ENCODE measurements around the gene FUZ.

GRCh38 chr19:49773663-49774350 is 39.3 kb downstream of the FUZ start:
- TF ChIP-seq EZH2 (IDR thresholded peaks at IDR 0.05) (no peak), POLR2AphosphoS5 (IDR thresholded peaks at IDR 0.05; ENCODE audit: low read depth, low read length) (no peak), ELF1 (IDR thresholded peaks at IDR 0.05; ENCODE audit: borderline replicate concordance, low read depth) (no peak), EGR1 (IDR thresholded peaks at IDR 0.05; ENCODE audit: low read depth) (no peak), SIN3A (IDR thresholded peaks at IDR 0.05; ENCODE audit: low read depth) (no peak), CEBPB (IDR thresholded peaks at IDR 0.05; ENCODE audit: low read depth) (no peak), POLR2A (IDR thresholded peaks at IDR 0.05; ENCODE audit: borderline replicate concordance, extremely low read depth, insufficient read depth, insufficient read length) (no peak), EZH2phosphoT487 (IDR thresholded peaks at IDR 0.05; ENCODE audit: borderline replicate concordance) (no peak)
- TF ChIP-seq, protein P1, sequence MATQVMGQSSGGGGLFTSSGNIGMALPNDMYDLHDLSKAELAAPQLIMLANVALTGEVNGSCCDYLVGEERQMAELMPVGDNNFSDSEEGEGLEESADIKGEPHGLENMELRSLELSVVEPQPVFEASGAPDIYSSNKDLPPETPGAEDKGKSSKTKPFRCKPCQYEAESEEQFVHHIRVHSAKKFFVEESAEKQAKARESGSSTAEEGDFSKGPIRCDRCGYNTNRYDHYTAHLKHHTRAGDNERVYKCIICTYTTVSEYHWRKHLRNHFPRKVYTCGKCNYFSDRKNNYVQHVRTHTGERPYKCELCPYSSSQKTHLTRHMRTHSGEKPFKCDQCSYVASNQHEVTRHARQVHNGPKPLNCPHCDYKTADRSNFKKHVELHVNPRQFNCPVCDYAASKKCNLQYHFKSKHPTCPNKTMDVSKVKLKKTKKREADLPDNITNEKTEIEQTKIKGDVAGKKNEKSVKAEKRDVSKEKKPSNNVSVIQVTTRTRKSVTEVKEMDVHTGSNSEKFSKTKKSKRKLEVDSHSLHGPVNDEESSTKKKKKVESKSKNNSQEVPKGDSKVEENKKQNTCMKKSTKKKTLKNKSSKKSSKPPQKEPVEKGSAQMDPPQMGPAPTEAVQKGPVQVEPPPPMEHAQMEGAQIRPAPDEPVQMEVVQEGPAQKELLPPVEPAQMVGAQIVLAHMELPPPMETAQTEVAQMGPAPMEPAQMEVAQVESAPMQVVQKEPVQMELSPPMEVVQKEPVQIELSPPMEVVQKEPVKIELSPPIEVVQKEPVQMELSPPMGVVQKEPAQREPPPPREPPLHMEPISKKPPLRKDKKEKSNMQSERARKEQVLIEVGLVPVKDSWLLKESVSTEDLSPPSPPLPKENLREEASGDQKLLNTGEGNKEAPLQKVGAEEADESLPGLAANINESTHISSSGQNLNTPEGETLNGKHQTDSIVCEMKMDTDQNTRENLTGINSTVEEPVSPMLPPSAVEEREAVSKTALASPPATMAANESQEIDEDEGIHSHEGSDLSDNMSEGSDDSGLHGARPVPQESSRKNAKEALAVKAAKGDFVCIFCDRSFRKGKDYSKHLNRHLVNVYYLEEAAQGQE (IDR thresholded peaks at IDR 0.05; ENCODE audit: low read depth): no peak
- TF ChIP-seq, protein P2, sequence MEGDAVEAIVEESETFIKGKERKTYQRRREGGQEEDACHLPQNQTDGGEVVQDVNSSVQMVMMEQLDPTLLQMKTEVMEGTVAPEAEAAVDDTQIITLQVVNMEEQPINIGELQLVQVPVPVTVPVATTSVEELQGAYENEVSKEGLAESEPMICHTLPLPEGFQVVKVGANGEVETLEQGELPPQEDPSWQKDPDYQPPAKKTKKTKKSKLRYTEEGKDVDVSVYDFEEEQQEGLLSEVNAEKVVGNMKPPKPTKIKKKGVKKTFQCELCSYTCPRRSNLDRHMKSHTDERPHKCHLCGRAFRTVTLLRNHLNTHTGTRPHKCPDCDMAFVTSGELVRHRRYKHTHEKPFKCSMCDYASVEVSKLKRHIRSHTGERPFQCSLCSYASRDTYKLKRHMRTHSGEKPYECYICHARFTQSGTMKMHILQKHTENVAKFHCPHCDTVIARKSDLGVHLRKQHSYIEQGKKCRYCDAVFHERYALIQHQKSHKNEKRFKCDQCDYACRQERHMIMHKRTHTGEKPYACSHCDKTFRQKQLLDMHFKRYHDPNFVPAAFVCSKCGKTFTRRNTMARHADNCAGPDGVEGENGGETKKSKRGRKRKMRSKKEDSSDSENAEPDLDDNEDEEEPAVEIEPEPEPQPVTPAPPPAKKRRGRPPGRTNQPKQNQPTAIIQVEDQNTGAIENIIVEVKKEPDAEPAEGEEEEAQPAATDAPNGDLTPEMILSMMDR (IDR thresholded peaks at IDR 0.05 in 2 of 3, conservative IDR thresholded peaks at IDR 0.05 in 1 of 3; ENCODE audit: borderline replicate concordance in 1 of 3, insufficient read depth in 1 of 3, low read depth in 2 of 3, low read length in 2 of 3): no peak
- TF ChIP-seq, protein P3, sequence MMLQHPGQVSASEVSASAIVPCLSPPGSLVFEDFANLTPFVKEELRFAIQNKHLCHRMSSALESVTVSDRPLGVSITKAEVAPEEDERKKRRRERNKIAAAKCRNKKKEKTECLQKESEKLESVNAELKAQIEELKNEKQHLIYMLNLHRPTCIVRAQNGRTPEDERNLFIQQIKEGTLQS (IDR thresholded peaks at IDR 0.05): no peak

All from HCT116 (cell line).